ENCODE results near the gene SORT1.

The SORT1 gene

DNA sequence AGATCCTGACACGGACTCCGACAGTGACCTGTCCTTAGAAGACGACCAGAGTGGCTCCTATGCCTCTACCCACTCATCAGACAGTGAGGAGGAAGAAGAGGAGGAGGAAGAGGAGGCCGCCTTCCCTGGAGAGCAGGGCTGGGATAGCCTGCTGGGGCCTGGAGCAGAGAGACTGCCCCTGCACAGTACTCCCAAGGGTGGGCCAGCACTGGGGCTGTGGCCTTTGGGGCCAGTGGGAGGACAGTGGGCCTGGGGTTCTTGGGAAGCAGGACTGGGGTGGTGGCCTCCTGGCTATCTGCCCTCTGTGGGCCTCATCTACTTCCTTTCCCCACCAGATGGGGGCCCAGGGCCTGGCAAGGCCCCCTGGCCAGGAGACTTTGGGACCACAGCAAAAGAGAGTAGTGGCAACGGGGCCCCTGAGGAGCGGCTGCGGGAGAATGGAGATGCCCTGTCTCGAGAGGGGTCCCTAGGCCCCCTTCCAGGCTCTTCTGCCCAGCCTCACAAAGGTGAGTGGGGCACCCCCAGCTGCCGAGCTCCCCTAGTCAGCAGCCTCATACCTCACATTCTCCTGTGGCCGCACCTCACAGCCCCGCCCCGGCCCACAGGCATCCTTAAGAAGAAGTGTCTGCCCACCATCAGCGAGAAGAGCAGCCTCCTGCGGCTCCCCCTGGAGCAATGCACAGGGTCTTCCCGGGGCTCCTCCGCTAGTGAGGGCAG is 124.7 kb downstream of the SORT1 start:
- no peak for DNase-seq (ENCODE audit: low read depth)

GRCh38 chr1:109272021-109272799 is 125.5 kb downstream of the SORT1 start:
- DNase-seq (ENCODE audit: low read depth): no peak

DNA sequence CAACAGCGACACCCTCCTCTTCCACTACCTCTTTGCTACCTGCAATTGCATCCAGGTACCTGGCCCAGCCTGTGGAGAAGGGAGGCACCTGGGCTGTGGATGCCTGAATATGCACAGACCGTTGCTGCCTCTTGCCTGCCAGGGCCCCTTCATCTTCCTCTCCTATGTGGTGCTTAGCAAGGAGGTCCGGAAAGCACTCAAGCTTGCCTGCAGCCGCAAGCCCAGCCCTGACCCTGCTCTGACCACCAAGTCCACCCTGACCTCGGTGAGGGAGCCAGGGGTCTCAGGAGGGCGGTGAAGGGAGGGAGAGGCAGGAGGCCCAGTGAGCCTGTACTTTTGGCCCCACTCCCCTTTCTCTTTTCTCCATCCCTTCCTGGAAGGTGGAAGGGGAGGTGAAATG is 126.3 kb downstream of the SORT1 start:
- DNase-seq (ENCODE audit: low read depth): no peak

- no peak for DNase-seq (ENCODE audit: low read depth)
Observed at GRCh38 chr1:109270623-109271317, 126.9 kb downstream of the SORT1 start.

- no peak for DNase-seq (ENCODE audit: low read depth)
Observed at GRCh38 chr1:109269981-109270622, 127.6 kb downstream of the SORT1 start.

DNA sequence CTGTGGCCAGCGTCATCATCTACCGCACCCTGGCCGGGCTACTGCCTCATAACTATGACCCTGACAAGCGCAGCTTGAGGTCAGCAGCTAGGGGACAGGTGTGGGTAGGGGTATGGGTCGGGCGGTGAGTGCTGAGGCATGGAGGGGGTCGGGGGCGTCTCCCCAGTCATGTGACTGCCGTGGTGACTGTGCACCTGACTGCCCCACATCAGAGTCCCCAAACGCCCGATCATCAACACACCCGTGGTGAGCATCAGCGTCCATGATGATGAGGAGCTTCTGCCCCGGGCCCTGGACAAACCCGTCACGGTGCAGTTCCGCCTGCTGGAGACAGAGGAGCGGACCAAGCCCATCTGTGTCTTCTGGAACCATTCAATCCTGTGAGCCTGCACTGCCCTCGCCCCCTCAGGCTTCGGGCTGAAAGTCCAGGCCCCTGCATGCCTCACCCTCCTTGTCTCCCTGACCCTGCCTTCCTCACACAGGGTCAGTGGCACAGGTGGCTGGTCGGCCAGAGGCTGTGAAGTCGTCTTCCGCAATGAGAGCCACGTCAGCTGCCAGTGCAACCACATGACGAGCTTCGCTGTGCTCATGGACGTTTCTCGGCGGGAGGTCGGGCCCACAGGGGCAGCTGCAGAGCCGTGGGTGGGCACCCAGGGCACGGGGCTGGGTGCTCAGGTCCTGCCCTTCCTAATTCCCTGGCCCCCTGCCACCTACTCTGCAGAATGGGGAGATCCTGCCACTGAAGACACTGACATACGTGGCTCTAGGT is 128.3 kb downstream of the SORT1 start:
- DNase-seq (ENCODE audit: low read depth): no peak

DNA sequence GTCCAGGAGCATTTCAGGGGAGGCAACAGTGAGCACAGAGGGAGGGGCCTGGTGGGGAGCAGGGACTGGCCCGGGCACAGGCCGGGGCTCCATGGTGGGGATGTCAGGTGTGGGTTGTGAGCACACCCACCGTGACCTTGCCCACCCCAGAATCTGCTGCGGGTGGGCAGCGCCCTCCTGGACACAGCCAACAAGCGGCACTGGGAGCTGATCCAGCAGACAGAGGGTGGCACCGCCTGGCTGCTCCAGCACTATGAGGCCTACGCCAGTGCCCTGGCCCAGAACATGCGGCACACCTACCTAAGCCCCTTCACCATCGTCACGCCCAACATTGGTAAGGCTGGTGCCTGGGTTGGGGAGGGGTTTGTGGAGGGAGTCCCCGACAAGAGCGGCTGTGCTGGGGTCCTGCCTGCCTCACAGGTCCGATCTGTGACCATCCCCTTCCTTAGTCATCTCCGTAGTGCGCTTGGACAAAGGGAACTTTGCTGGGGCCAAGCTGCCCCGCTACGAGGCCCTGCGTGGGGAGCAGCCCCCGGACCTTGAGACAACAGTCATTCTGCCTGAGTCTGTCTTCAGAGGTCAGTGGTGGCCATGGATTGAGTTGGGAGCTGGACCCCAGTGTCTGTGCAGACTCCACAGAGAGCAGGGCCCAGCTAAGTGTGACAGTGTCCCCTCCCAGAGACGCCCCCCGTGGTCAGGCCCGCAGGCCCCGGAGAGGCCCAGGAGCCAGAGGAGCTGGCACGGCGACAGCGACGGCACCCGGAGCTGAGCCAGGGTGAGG is 129.1 kb downstream of the SORT1 start:
- no peak for DNase-seq (ENCODE audit: low read depth)

DNA sequence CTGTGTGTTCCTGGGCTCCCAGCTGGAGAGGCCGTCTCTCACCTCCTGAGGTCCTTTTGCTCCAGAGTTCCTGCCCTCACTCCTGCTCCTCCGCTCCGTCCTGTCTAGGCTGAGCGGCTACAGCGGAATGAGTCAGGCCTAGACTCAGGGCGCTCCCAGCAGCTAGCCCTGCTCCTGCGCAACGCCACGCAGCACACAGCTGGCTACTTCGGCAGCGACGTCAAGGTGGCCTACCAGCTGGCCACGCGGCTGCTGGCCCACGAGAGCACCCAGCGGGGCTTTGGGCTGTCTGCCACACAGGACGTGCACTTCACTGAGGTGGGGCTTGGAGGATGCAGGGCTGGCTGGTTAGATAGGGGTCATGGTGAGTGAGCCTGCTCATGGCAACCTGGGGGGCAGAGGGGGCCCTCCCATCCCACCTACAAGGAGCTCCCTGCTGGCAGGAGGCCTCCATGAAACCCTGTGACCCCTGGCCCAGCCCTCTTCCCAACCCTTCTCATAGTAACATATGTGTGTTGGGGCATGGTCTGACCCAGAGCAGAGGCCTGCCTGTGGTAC is 129.9 kb downstream of the SORT1 start:
- no peak for DNase-seq (ENCODE audit: low read depth)

DNA sequence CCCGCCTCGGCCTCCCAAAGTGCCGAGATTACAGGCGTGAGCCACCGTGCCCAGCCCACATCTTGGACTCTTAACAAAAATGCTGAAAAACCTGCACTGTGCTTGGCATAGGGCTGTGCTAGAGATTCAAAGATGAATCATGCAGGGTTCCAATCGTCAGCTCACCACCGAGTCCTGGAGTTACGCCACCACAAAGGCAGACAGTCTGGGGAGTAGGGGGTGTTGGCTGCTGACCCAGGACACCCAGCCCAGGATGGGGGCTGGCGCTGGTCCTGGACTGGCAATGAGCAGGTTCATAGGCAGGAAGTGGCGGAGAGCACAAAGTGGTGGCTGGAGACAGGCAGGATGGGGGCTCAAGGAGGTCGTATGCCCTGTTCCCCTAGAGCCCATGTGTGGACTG is 130.8 kb downstream of the SORT1 start:
- no peak for DNase-seq (ENCODE audit: low read depth)

- no peak for DNase-seq (ENCODE audit: low read depth)
Observed at GRCh38 chr1:109265741-109266330, 131.9 kb downstream of the SORT1 start.

DNA sequence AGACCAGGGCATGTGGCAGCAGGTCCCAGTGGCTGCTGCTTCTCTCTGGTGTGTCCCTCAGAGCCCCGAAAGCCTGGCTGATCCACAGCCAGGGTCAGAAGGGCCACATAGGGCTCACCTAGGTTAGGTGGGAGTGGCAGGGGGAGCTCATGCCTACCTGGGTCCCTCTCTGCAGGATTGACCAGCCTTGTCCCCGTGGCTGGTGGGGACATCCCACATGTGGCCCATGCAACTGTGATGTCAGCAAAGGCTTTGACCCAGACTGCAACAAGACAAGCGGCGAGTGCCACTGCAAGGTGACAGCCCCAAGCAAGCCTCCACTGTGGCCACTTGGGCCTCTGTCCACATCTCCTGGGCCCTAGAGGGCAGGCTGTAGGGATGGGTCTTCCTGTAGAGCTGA is 132.7 kb downstream of the SORT1 start:
- DNase-seq (ENCODE audit: low read depth): no peak

GRCh38 chr1:109264379-109264755 is 133.4 kb downstream of the SORT1 start:
- DNase-seq (ENCODE audit: low read depth): no peak

GRCh38 chr1:109263597-109264378 is 133.9 kb downstream of the SORT1 start:
- peak; percentile 51 for DNase-seq (ENCODE audit: low read depth)

DNA sequence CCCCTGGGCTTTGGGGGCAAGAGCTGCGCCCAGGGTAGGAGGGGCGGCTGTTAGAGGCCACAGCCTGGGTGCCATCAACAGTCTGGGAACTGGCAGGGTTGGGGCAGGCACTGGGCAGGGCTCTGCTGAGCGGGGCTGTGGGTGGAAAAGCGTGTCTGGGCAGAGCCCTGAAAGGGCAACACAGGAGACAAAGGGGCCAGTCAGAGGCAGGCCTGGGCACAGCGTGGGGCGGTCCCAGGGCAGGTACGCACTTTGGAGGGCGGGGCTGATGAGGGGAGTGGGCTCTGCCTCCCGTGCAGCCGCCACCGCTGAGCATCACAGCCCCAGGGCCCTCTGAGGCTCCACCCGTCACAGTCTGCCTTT is 134.5 kb downstream of the SORT1 start:
- DNase-seq (ENCODE audit: low read depth): no peak

DNA sequence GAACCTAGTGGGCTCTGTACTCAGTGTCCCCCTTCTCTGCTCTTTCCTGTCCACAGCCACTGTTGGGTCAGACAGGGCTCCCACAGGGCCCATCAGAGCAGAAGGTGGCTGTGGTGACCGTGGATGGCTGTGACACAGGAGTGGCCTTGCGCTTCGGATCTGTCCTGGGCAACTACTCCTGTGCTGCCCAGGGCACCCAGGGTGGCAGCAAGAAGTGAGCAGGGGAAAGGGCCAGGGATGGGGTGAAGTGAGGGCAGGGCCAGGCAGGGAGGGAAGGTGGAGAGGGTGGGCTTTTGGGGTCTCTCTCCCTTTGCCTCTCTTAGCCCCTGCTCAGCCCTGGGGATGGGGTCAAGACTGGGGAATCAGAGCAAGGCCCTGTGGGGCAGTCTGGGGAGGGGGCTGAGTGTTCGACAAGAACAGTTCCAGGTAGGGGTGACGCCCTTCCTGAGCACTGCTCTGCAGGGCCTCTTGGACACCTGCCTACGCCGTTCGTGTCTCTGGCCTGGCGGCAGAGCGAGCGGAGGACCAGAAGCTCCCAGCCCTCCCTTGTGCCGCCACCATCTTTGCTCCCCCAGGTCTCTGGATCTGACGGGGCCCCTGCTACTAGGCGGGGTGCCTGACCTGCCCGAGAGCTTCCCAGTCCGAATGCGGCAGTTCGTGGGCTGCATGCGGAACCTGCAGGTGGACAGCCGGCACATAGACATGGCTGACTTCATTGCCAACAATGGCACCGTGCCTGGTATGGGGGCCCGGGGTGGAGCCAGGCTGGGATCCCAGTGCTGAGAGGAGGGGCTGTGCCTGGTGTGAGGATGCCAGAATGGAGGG is 135.3 kb downstream of the SORT1 start:
- no peak for DNase-seq (ENCODE audit: low read depth)

DNA sequence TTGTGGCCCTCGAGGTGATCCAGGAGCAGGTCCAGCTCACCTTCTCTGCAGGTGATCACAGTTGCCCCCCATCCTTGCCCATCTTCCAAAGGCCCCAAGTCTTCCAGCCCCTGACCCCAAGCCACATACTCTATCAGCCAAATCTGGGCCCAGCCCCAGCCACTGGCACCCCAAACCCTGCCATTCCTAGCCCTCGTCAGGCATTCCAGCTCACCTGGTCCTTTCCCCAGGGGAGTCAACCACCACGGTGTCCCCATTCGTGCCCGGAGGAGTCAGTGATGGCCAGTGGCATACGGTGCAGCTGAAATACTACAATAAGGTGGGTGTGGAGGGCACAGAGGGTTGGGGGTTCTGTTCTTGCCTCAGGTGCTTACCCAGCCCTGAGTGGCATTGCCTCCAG is 136.1 kb downstream of the SORT1 start:
- DNase-seq (ENCODE audit: low read depth): no peak

- no peak for DNase-seq (ENCODE audit: low read depth)
Observed at GRCh38 chr1:109261006-109261405, 136.7 kb downstream of the SORT1 start.

DNA sequence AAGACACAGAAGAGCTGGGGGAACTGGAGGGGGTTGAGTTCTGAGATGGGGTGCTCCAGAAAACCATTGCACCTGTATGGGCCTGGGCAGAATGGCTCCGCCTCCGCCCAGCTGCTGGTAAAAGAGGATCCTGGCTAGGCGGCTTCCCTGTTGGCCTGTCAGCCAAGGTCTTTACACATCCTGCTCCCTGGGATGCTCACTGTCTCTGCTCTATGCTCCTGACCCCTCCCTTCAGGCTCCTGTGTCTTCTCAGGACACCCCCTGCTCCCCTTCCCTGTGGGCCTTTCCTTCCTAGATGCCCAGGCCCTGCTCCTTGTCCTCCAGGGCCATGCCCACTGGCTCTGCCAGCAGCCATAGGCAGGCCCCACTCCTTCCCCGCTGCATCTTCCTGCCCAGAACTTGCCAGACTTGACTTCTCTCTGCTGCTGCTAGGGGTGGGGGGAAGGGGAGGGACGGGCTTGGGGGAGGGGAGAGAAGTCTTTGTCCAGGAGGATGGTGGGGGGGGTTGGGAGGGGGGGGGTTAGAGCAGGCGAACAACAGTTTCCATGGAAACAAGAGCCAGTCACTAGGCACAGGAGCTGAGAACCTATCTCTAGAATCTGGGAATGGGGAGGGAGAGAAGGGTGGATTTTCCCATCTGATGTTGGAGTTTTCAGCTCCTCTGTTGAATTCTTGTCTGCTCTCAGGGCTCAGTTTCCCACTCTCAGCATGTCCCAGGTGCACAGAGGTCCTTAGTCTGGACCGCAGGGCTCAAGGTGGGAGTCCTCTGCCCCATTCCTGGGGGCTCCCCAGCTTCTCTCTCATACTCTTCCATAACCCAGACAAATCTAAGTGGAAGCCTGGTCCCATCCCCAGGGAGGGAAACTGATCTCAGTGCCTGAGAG is 137.8 kb downstream of the SORT1 start:
- DNase-seq (ENCODE audit: low read depth): no peak

All from HS-27A (cell line).